CD8-positive, alpha-beta memory T cell (primary cell): ENCODE measurements around the gene RNF135. TPM values are rescaled to one million over a fixed set of nuclear protein-coding genes. Genes with fewer than 3 reads are reported as not detected.
"Not testable (repeated sequence)": the region's sequence is repeated elsewhere in the genome, so short reads cannot be mapped to it uniquely, and the experiment has no call there.

Experiments
- CTCF ChIA-PET: fragments of 350-600 bp; sonication (Branson Sonifier 250); formaldehyde crosslinking; loops from one replicate; lab custom pipeline; 2021; ENCODE audit warnings: antibody characterized with exemption; lab: Charles Lee
- POLR2A ChIA-PET: fragments of 350-600 bp; sonication (Branson Sonifier 250); formaldehyde crosslinking; loops from one replicate; lab custom pipeline; 2021; ENCODE audit warnings: antibody characterized with exemption; lab: Charles Lee
- DNase-seq, 5 donors: peaks; one replicate each; pipeline versions ENCODE4 v3.0.0 to v3.0.0-alpha.2; 2020 to 2022; ENCODE audit warnings: mixed read lengths in 1 of 5
- H3K27ac ChIP-seq: one replicate; pipeline ENCODE4 v1.7.0; 2013; ENCODE audit warnings: low read depth, mild to moderate bottlenecking, low read length, moderate library complexity
- H3K27me3 ChIP-seq: 2 replicates; pipeline ENCODE4 v1.7.0; 2013; ENCODE audit warnings: low read length, mild to moderate bottlenecking; ENCODE audit not compliant: insufficient read depth, poor library complexity, severe bottlenecking
- H3K36me3 ChIP-seq: 2 replicates; pipeline ENCODE4 v1.7.0; 2013; ENCODE audit warnings: mild to moderate bottlenecking, low read length, moderate library complexity; ENCODE audit not compliant: insufficient read depth
- H3K4me1 ChIP-seq: 2 replicates; pipeline ENCODE4 v1.7.0; 2013; ENCODE audit warnings: mild to moderate bottlenecking, low read length, moderate library complexity; ENCODE audit not compliant: insufficient read depth
- H3K4me3 ChIP-seq: 2 replicates; pipeline ENCODE4 v1.7.0; 2013; ENCODE audit warnings: mild to moderate bottlenecking, low read length
- H3K9me3 ChIP-seq: 2 replicates; pipeline ENCODE4 v1.7.0; 2013; ENCODE audit warnings: mild to moderate bottlenecking, low read length
- H3K27ac Mint-ChIP-seq, 8 donors: one replicate each; pipeline ENCODE4 v1.8.0; 2020 to 2021; ENCODE audit warnings: mixed read lengths in 8 of 8, mild to moderate bottlenecking in 6 of 8, inconsistent platforms in 3 of 8, moderate library complexity in 3 of 8
- H3K27me3 Mint-ChIP-seq, 2 donors: one replicate each; pipeline ENCODE4 v1.8.0; 2020 to 2021; ENCODE audit warnings: mixed read lengths in 2 of 2, mild to moderate bottlenecking in 1 of 2, moderate library complexity in 1 of 2
- H3K36me3 Mint-ChIP-seq, 3 donors: one replicate each; pipeline ENCODE4 v1.8.0; 2020 to 2021; ENCODE audit warnings: mixed read lengths in 3 of 3, inconsistent platforms in 1 of 3, mild to moderate bottlenecking in 1 of 3
- H3K4me1 Mint-ChIP-seq, 3 donors: one replicate each; pipeline ENCODE4 v1.8.0; 2020 to 2021; ENCODE audit warnings: mixed read lengths in 3 of 3, inconsistent platforms in 1 of 3, mild to moderate bottlenecking in 1 of 3
- H3K4me3 Mint-ChIP-seq, 7 donors: one replicate each; pipeline ENCODE4 v1.8.0; 2020 to 2021; ENCODE audit warnings: mixed read lengths in 7 of 7, mild to moderate bottlenecking in 6 of 7, moderate library complexity in 4 of 7, inconsistent platforms in 2 of 7
- H3K9me3 Mint-ChIP-seq, 5 donors: one replicate each; pipeline ENCODE4 v1.8.0; 2020 to 2022; ENCODE audit warnings: mixed read lengths in 5 of 5, mild to moderate bottlenecking in 3 of 5, moderate library complexity in 2 of 5, inconsistent platforms in 1 of 5
- polyA plus RNA-seq: library from polyadenylated mRNA; unstranded; fragments of 300-500 nt; fragmentation: Illumina TruSeq; gene quantifications from one replicate; pipeline ENCODE4 v1.2.3, GENCODE V29; 2021
- total RNA-seq, 2 experiments: library from RNA; stranded (reverse); gene quantifications; one replicate each; pipeline ENCODE4 v1.2.3, GENCODE V29; 2021

RNF135 gene
- total and polyA plus RNA-seq, 3 experiments from 2014 or later: 7.5 to 9.2 (median 7.9) TPM

DNA sequence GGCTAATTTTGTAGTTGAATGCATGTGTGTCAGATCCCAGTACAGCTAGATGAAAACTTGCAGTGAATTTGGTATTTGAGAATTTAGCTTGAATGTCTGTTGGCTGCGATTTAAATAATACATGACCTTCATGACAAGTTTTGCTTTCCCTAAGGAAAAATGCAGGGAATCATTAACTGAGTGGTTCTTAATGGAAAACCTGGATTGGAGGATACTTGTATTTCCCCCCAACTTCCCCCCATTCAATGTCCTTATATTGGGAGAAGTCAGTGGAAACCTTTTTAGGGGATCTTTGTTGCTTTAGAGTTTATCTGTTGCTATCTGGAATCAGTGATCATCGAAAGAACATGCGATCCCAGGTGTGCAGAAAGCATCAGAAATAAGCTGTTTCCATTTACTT, 39.2 kb downstream of the RNF135 start:
- CTCF ChIA-PET: interaction anchor here (1.6 kb wide), 1 partner anchor 206 kb away, joined by 5 read pairs; no protein-coding TSS in a partner anchor
- POLR2A ChIA-PET: not testable (repeated sequence)
- peak overlapping the region in 5 of 8 donors; percentile 18 to 76 (median 34) for H3K27ac Mint-ChIP-seq

DNA sequence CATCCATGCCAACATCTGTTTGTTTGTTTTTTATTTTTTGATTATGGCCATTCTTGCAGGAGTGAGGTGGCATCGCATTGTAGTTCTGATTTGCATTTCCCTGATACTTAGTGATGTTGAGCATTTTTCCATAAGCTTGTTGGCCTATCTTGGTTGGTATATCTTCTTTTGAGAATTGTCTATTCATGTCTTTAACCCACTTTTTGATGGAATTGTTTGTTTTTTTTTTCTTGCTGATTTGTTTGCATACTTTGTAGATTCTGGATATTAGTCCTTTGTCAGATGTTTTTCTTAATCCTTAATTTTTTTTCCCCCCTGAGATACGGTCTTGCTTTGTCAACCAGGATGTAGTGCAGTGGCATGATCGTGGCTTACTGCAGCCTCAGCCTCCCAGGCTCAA, 43.0 kb downstream of the RNF135 start:
- Histone ChIP-seq H3K36me3 (no peaks in the 10 kb centered on the region), H3K9me3 (no peaks in the 10 kb centered on the region), H3K4me3 (no peak overlapping the region), H3K27me3 (no peaks in the 10 kb centered on the region), H3K4me1 (no peaks in the 10 kb centered on the region), H3K27ac (no peak overlapping the region)
- CTCF ChIA-PET: interaction anchor here (1.8 kb wide), 1 partner anchor 202 kb away, joined by 6 read pairs; no protein-coding TSS in a partner anchor
- Mint-ChIP-seq H3K9me3 (no peaks in the 10 kb centered on the region), H3K4me1 (peaks cover 9 to 13% (median 10%) of the 10 kb centered on the region in 3 donors), H3K36me3 (peaks cover 0 to 4% (median 0%) of the 10 kb centered on the region in 3 donors), H3K4me3 (no peak overlapping the region), H3K27me3 (peaks cover 0 to 5% of the 10 kb centered on the region in 2 donors), H3K27ac (no peak overlapping the region)
- POLR2A ChIA-PET: no interaction called here
- no peak for DNase-seq

More for the DNA sequence above, 39.2 kb downstream of the RNF135 start:
- H3K27ac ChIP-seq, H3K36me3 ChIP-seq, H3K27me3 ChIP-seq, H3K36me3 Mint-ChIP-seq, H3K9me3 Mint-ChIP-seq, H3K27me3 Mint-ChIP-seq, H3K4me1 ChIP-seq, H3K9me3 ChIP-seq, DNase-seq, H3K4me3 ChIP-seq: not testable (repeated sequence)
- Mint-ChIP-seq H3K4me3 (peak overlapping the region; percentile 18 to 83 (median 72)), H3K4me1 (peaks cover 20 to 27% (median 21%) of the 10 kb centered on the region in 3 donors)

DNA sequence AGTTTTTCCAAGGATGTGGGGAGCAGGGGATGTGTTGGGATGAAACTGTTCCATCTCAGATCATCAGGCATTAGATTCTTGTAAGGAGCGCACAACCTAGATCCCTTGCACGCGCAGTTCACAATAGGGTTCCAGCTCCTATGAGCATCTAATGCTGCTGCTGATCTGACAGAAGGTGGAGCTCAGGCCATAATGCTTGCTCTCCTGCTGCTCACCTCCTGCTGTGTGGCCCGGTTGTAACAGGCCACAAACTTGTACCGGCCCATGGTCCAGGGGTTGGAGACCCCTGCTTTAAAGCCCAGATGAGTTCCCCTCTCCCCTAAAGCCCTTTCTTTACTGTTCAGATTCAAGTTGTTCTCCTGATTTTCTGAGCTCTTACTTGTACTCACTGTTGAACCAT, 44.8 kb downstream of the RNF135 start:
- no peak overlapping the region for H3K27ac ChIP-seq

DNA sequence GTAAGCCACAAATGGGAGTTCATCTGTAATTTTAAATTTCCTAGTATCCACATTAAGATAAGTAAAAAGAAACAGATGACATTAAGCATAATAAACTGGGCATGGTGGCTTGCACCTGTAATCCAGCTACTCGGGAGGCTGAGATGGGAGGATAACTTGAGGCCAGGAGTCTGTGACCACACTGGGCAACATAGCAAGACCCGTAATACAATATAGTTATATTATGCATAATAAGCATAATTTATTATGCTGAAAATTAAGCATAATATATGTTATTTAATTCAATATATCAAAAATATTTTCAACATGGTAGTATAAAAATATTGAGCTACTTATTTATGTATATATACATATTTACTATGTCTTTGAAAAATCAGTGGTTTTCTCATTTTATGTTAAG, 48.2 kb downstream of the RNF135 start:
- Mint-ChIP-seq H3K4me3 (no peak overlapping the region), H3K27ac (no peak overlapping the region), H3K36me3 (no peaks in the 10 kb centered on the region), H3K4me1 (no peaks in the 10 kb centered on the region), H3K9me3 (no peaks in the 10 kb centered on the region), H3K27me3 (no peaks in the 10 kb centered on the region)
- no peak overlapping the region for H3K4me3 ChIP-seq
- CTCF ChIA-PET: no interaction called here
- no peaks in the 10 kb centered on the region for H3K9me3 ChIP-seq
- no peaks in the 10 kb centered on the region for H3K27me3 ChIP-seq
- POLR2A ChIA-PET: no interaction called here
- no peak overlapping the region for H3K27ac ChIP-seq
- H3K36me3 ChIP-seq: no peaks in the 10 kb centered on the region
- DNase-seq: no peak
- H3K4me1 ChIP-seq: no peaks in the 10 kb centered on the region

More for the DNA sequence above, 44.8 kb downstream of the RNF135 start:
- no peak for DNase-seq
- no peak overlapping the region for H3K4me3 Mint-ChIP-seq
- H3K9me3 ChIP-seq: no peaks in the 10 kb centered on the region
- peaks cover 0 to 2% of the 10 kb centered on the region in 2 donors for H3K27me3 Mint-ChIP-seq
- peaks cover 0 to 3% (median under 1%) of the 10 kb centered on the region in 3 donors for H3K4me1 Mint-ChIP-seq
- H3K4me3 ChIP-seq: no peak overlapping the region
- H3K36me3 Mint-ChIP-seq: no peaks in the 10 kb centered on the region
- ChIA-PET POLR2A (no interaction called here), CTCF (interaction anchor here (0.9 kb wide), 1 partner anchor 200 kb away, joined by 3 read pairs; no protein-coding TSS in a partner anchor)
- H3K27ac Mint-ChIP-seq: no peak overlapping the region
- H3K27me3 ChIP-seq: no peaks in the 10 kb centered on the region
- H3K4me1 ChIP-seq: no peaks in the 10 kb centered on the region
- no peaks in the 10 kb centered on the region for H3K9me3 Mint-ChIP-seq
- no peaks in the 10 kb centered on the region for H3K36me3 ChIP-seq

DNA sequence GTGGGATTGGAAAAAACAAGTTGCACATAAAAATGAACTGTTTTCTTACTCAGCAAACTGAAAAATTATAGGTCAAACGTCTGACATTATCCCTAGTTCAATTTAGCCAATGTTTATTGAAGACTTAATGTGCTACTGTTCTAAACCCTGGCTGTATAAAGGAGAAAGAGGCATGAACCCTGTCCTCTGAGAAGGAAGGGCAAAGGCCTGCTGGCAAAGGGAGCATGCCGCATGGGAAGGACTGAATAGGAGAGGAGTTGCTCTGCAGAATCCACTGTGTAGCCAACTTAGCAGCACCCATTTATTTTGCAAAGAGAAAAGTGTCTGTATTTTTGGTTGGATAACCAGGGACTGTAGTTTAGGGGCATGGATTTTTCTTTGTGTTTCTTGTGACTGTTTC, 52.3 kb downstream of the RNF135 start:
- H3K36me3 ChIP-seq, CTCF ChIA-PET, H3K27me3 Mint-ChIP-seq, H3K4me1 ChIP-seq, H3K36me3 Mint-ChIP-seq, H3K27ac ChIP-seq, H3K27me3 ChIP-seq, H3K27ac Mint-ChIP-seq, H3K9me3 Mint-ChIP-seq, H3K4me3 ChIP-seq, H3K9me3 ChIP-seq, DNase-seq, H3K4me3 Mint-ChIP-seq, POLR2A ChIA-PET, H3K4me1 Mint-ChIP-seq: not testable (repeated sequence)

DNA sequence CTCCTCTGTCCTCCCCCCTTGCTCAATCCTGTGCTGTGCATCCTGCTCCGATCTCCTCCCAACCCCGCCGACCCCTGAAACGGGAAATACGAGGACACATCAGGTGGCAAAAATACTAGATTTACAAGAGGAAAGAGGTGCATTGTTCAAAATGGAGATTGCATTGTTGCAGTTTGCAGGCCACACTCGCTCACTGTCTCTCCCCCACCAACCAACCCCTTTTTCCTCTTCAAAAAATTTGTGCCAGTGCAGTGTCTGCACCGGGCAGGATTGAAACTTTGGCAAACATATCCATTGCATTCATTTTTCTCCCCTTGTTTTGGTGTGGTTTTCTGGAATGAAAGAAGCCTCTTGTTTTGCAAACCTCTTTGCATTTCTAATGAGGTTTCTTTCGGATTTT, 61.0 kb downstream of the RNF135 start:
- POLR2A ChIA-PET: no interaction called here
- H3K4me3 ChIP-seq: no peak overlapping the region
- H3K36me3 Mint-ChIP-seq: peaks cover 4 to 21% (median 10%) of the 10 kb centered on the region in 3 donors

DNA sequence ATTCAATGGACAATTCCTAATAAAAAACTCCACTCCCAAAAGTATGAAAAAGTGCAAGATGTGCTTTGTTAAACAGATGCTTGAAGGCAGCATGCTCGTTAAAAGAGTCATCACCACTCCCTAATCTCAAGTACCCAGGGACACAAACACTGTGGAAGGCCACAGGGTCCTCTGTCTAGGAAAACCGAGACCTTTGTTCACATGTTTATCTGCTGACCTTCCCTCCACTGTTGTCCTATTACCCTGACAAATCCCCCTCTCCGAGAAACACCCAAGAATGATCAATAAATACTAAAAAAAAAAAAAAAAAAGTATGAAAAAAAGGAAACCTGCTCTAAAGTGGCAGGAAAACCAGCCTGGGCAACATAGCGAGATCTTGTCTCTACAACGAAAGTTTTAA, 64.8 kb downstream of the RNF135 start:
- H3K27me3 Mint-ChIP-seq, H3K9me3 Mint-ChIP-seq, H3K36me3 ChIP-seq, H3K4me3 ChIP-seq, H3K4me1 Mint-ChIP-seq, H3K4me3 Mint-ChIP-seq, H3K27me3 ChIP-seq, DNase-seq, H3K4me1 ChIP-seq, H3K27ac ChIP-seq, CTCF ChIA-PET, H3K9me3 ChIP-seq: not testable (repeated sequence)
- POLR2A ChIA-PET: interaction anchor here (0.7 kb wide), 1 partner anchor 12 kb away, joined by 7 read pairs; no protein-coding TSS in a partner anchor
- H3K27ac Mint-ChIP-seq: peak overlapping the region in 1 of 8 donors; percentile 63
- peaks cover 4 to 21% (median 10%) of the 10 kb centered on the region in 3 donors for H3K36me3 Mint-ChIP-seq

More for the DNA sequence above, 61.0 kb downstream of the RNF135 start:
- Histone ChIP-seq H3K27me3 (no peaks in the 10 kb centered on the region), H3K4me1 (no peaks in the 10 kb centered on the region), H3K9me3 (no peaks in the 10 kb centered on the region), H3K27ac (no peak overlapping the region), H3K36me3 (no peaks in the 10 kb centered on the region)
- CTCF ChIA-PET: no interaction called here
- Mint-ChIP-seq H3K4me3 (no peak overlapping the region), H3K9me3 (no peaks in the 10 kb centered on the region), H3K27me3 (no peaks in the 10 kb centered on the region), H3K4me1 (no peaks in the 10 kb centered on the region), H3K27ac (no peak overlapping the region)
- DNase-seq: no peak

DNA sequence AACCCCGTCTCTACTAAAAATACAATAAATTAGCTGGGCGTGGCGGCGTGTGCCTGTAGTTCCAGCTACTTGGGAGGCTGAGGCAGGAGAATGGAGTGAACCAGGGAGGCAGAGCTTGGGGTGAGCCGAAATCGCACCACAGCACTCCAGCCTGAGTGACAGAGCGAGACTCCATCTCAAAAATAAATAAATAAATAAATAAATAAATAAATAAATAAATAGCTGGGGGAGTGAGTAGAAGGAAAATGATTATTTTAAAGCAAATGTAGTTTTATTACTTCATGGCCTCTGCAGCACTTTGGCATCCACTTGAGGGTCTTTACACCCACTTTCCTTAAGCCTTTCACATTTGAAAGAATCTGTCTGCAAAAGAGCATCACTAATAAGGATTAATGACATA, 70.0 kb downstream of the RNF135 start:
- H3K4me3 Mint-ChIP-seq, H3K36me3 Mint-ChIP-seq, CTCF ChIA-PET, H3K4me1 Mint-ChIP-seq, H3K36me3 ChIP-seq, H3K27me3 ChIP-seq, H3K4me1 ChIP-seq, DNase-seq, H3K9me3 ChIP-seq, H3K27ac Mint-ChIP-seq, H3K27ac ChIP-seq, H3K4me3 ChIP-seq, H3K27me3 Mint-ChIP-seq, H3K9me3 Mint-ChIP-seq, POLR2A ChIA-PET: not testable (repeated sequence)
